CD4-positive, alpha-beta T cell (primary cell): ENCODE data around the gene PIP4K2A. TPM values are rescaled to one million over a fixed set of nuclear protein-coding genes. Genes with fewer than 3 reads are reported as not detected.

Source experiments
- ATAC-seq: fragments of 200-7000 bp; cut with Tn5 transposase; one replicate; pipeline ENCODE4 v1.10.0; 2022; ENCODE audit warnings: mild to moderate bottlenecking; ENCODE audit not compliant: poor library complexity
- CTCF ChIA-PET: fragments of 350-600 bp; sonication (Branson Sonifier 250); formaldehyde crosslinking; loops from one replicate; lab custom pipeline; 2021; ENCODE audit warnings: antibody characterized with exemption, inconsistent platforms; lab: Charles Lee
- POLR2A ChIA-PET: fragments of 350-600 bp; sonication (Branson Sonifier 250); formaldehyde crosslinking; loops from one replicate; lab custom pipeline; 2021; ENCODE audit warnings: antibody characterized with exemption, inconsistent platforms; lab: Charles Lee
- DNase-seq, 14 experiments: peaks; one replicate each; pipeline ENCODE4 v3.0.0-alpha.2; 2013 to 2020; ENCODE audit warnings: mixed read lengths in 2 of 14
- H3K27ac ChIP-seq, 2 donors: one replicate each; pipeline versions ENCODE4 v1.5.1 to v1.7.0; 2013; ENCODE audit warnings: low read length in 2 of 2, low read depth in 1 of 2, mild to moderate bottlenecking in 1 of 2
- H3K27me3 ChIP-seq, 2 experiments: 1 replicate in 1 of 2; 2 replicates in 1 of 2; pipeline versions ENCODE4 v1.6.1 to v1.7.0; 2013; ENCODE audit warnings: low read length in 2 of 2, control low read depth in 1 of 2, mild to moderate bottlenecking in 1 of 2, moderate library complexity in 1 of 2; ENCODE audit not compliant: insufficient read depth in 2 of 2, control insufficient read depth in 1 of 2
- H3K36me3 ChIP-seq: one replicate; pipeline ENCODE4 v1.6.1; 2013; ENCODE audit warnings: low read length, control low read depth; ENCODE audit not compliant: insufficient read depth
- H3K4me1 ChIP-seq: one replicate; pipeline ENCODE4 v1.6.1; 2013; ENCODE audit warnings: low read length, control low read depth; ENCODE audit not compliant: insufficient read depth
- H3K4me3 ChIP-seq: one replicate; pipeline ENCODE4 v1.5.1; 2013; ENCODE audit warnings: mild to moderate bottlenecking, low read length, moderate library complexity
- H3K9me3 ChIP-seq, 2 experiments: 1 replicate in 1 of 2; 2 replicates in 1 of 2; pipeline versions ENCODE4 v1.6.1 to v1.7.0; 2013; ENCODE audit warnings: low read length in 2 of 2, mild to moderate bottlenecking in 2 of 2, control low read depth in 1 of 2, moderate library complexity in 1 of 2; ENCODE audit not compliant: control insufficient read depth in 1 of 2, insufficient read depth in 1 of 2
- H3K27ac Mint-ChIP-seq: one replicate; pipeline ENCODE4 v1.8.0; 2020; ENCODE audit warnings: mixed read lengths
- H3K27me3 Mint-ChIP-seq: one replicate; pipeline ENCODE4 v1.8.0; 2021; ENCODE audit warnings: mixed read lengths
- H3K36me3 Mint-ChIP-seq: one replicate; pipeline ENCODE4 v1.8.0; 2021; ENCODE audit warnings: low read depth, mixed read lengths
- H3K4me1 Mint-ChIP-seq: one replicate; pipeline ENCODE4 v1.8.0; 2021; ENCODE audit warnings: low read depth, mixed read lengths
- H3K4me3 Mint-ChIP-seq: one replicate; pipeline ENCODE4 v1.8.0; 2020; ENCODE audit warnings: mild to moderate bottlenecking, mixed read lengths
- H3K9me3 Mint-ChIP-seq: one replicate; pipeline ENCODE4 v1.8.0; 2020; ENCODE audit warnings: mixed read lengths
- CTCF ChIP-seq: fragments of 200-600 bp; IDR thresholded peaks from one replicate; pipeline ENCODE4 v1.8.0; 2022; ENCODE audit warnings: antibody characterized with exemption, mild to moderate bottlenecking
- intact Hi-C, 2 experiments: fragments of 100-400 bp; cut with DNase I in 1 of 2; cut with micrococcal nuclease in 1 of 2; formaldehyde crosslinking; loops; one replicate each; pipeline versions ENCODE4 v1.15.1 to v1.9.0; 2023 to 2025; cut with DNase I, micrococcal nuclease
- total RNA-seq, 174 experiments: library from RNA in 2 of 174; stranded (reverse) in 2 of 174; gene quantifications; one replicate each; pipeline ENCODE4 v1.2.3 and lab custom pipeline; 2021 to 2026

The PIP4K2A gene
- total RNA-seq, 2 experiments from 2014 or later, result 75.4 to 87.2 TPM

- H3K27me3 Mint-ChIP-seq, result no peaks in the 10 kb centered on the region
- Histone ChIP-seq H3K27me3 (no peaks in the 10 kb centered on the region), H3K4me3 (peak overlapping the region; percentile 90), H3K27ac (peak overlapping the region; percentile 77 to 86), H3K4me1 (peaks cover 16% of the 10 kb centered on the region), H3K36me3 (no peaks in the 10 kb centered on the region), H3K9me3 (no peaks in the 10 kb centered on the region)
- no peaks in the 10 kb centered on the region for H3K9me3 Mint-ChIP-seq
- ATAC-seq (peak; percentile 30), DNase-seq (peak in 13 of 14 experiments; percentile 16 to 71 (median 35))
- TF ChIP-seq CTCF, result no peak
- H3K4me1 Mint-ChIP-seq, result peaks cover 46% of the 10 kb centered on the region
- peaks cover 23% of the 10 kb centered on the region for H3K36me3 Mint-ChIP-seq
- peak overlapping the region; percentile 83 for H3K27ac Mint-ChIP-seq
- intact Hi-C loops, result loop anchor here (1.0 to 10.0 kb wide), 9 partner anchors 15 to 389 kb away; partner anchors contain the start of gene BMI1 (in 1 of the 2)
- POLR2A ChIA-PET, result interaction anchor here (0.5 to 4.2 kb wide), 23 partner anchors 9 to 278 kb away, joined by 3 to 53 read pairs (median 7); no protein-coding TSS in a partner anchor
- CTCF ChIA-PET, result interaction anchor here (1.3 to 2.1 kb wide), 5 partner anchors 10 to 103 kb away, joined by 3 to 10 read pairs (median 5); no protein-coding TSS in a partner anchor
- H3K4me3 Mint-ChIP-seq, result peak overlapping the region; percentile 96
Measured at GRCh38 chr10:22713853-22714478, 412 bp downstream of the PIP4K2A start.

- Histone ChIP-seq H3K4me3 (peak overlapping the region; percentile 90), H3K36me3 (no peaks in the 10 kb centered on the region), H3K4me1 (peaks cover 24% of the 10 kb centered on the region), H3K27me3 (no peaks in the 10 kb centered on the region), H3K9me3 (no peaks in the 10 kb centered on the region), H3K27ac (peak overlapping the region; percentile 49 to 86)
- ChIA-PET CTCF (interaction anchor here (0.9 to 2.1 kb wide), 7 partner anchors 9 to 275 kb away, joined by 3 to 10 read pairs (median 4); no protein-coding TSS in a partner anchor), POLR2A (interaction anchor here (0.5 to 4.2 kb wide), 33 partner anchors 9 to 277 kb away, joined by 3 to 53 read pairs (median 5); no protein-coding TSS in a partner anchor)
- Mint-ChIP-seq H3K9me3 (no peaks in the 10 kb centered on the region), H3K36me3 (peaks cover 29% of the 10 kb centered on the region), H3K4me1 (peaks cover 53% of the 10 kb centered on the region), H3K27ac (peak overlapping the region; percentile 83), H3K27me3 (no peaks in the 10 kb centered on the region), H3K4me3 (peak overlapping the region; percentile 96)
- peak; percentile 30 for ATAC-seq
- TF ChIP-seq CTCF, result no peak
- intact Hi-C loops, result loop anchor here (1.0 to 10.0 kb wide), 9 partner anchors 14 to 388 kb away; partner anchors contain the start of gene BMI1 (in 1 of the 2)
- peak; percentile 16 to 69 (median 36) for DNase-seq
Measured at GRCh38 chr10:22712956-22713852, 1.2 kb downstream of the PIP4K2A start.
